Sigmoid colon (tissue), 4 donors: ENCODE data around the gene S100A4.

Experiments
- CTCF ChIP-seq, 4 experiments: fragments of 450-650 bp in 3 of 4; fragments of 200-600 bp in 1 of 4; IDR thresholded peaks; one replicate each; pipeline ENCODE4 v1.5.1; 2016 to 2019; ENCODE audit warnings: antibody characterized with exemption in 4 of 4, mild to moderate bottlenecking in 3 of 4, moderate library complexity in 2 of 4
- POLR2AphosphoS5 ChIP-seq, 4 donors: sonication (generic); formaldehyde crosslinking; IDR thresholded peaks; one replicate each; pipeline ENCODE4 v1.6.1; 2017; ENCODE audit warnings: antibody characterized with exemption in 4 of 4

- TF ChIP-seq CTCF (IDR thresholded peaks at IDR 0.05): no peak
- no peak for TF ChIP-seq POLR2AphosphoS5 (IDR thresholded peaks at IDR 0.05)
Observed at GRCh38 chr1:153552335-153552734, 6.7 kb upstream of the S100A4 start.
